ENCODE results near the gene IGFBP6. TPM values are rescaled to one million over a fixed set of nuclear protein-coding genes. Genes with fewer than 3 reads are reported as not detected.

Gene IGFBP6
- total and polyA plus RNA-seq, 2 donors (not counting 1 experiment from before 2014, with no cell fraction given): 0.30 TPM; not detected in 1

GRCh38 chr12:53090105-53090504 is 7.4 kb upstream of the IGFBP6 start:
- ATAC-seq (ENCODE audit: low read depth) (no peak), DNase-seq (no peak)
- no peak overlapping the region for H3K4me2 ChIP-seq (replicated peaks; ENCODE audit: low read depth, low read length, poor library complexity, severe bottlenecking)
- intact Hi-C loops (cut with micrococcal nuclease): no loop called here
- H3K27ac ChIP-seq (ENCODE audit: low read length in 2 of 2): no peak overlapping the region
- CTCF ChIA-PET: interaction anchor here (1.4 to 1.6 kb wide), 2 partner anchors 9 to 23 kb away, joined by 5 to 11 read pairs; no protein-coding TSS in a partner anchor
- H3K4me1 ChIP-seq (ENCODE audit: control insufficient read depth in 2 of 2, insufficient read depth in 2 of 2, low read length in 2 of 2): no peaks in the 10 kb centered on the region
- H3K4me3 ChIP-seq (ENCODE audit: control extremely low read depth in 1 of 5, extremely low read depth in 1 of 5, insufficient read depth in 1 of 5, low read depth in 2 of 5, low read length in 4 of 5): no peak overlapping the region
- H3K79me2 ChIP-seq (ENCODE audit: control insufficient read depth, insufficient read depth, low read length): no peaks in the 10 kb centered on the region
- H4K20me1 ChIP-seq (ENCODE audit: control insufficient read depth, insufficient read depth, low read length, poor library complexity, severe bottlenecking): no peaks in the 10 kb centered on the region
- POLR2A ChIA-PET: no interaction called here
- no peak overlapping the region for H3K27ac Mint-ChIP-seq
- H3K9me3 ChIP-seq (ENCODE audit: control extremely low read depth in 1 of 3, control insufficient read depth in 2 of 3, insufficient read depth in 1 of 3, low read length in 2 of 3): peaks cover 0 to 4% (median 0%) of the 10 kb centered on the region in 3 donors
- TF ChIP-seq CTCF (IDR thresholded peaks at IDR 0.05) (no peak), EZH2 (IDR thresholded peaks at IDR 0.05; ENCODE audit: borderline replicate concordance, insufficient read depth, low read depth, low read length, poor library complexity, severe bottlenecking) (no peak)
- no peaks in the 10 kb centered on the region for H3K9me3 Mint-ChIP-seq (ENCODE audit: insufficient read depth)
- H3K36me3 ChIP-seq (replicated peaks in 1 of 2; ENCODE audit: control extremely low read depth in 1 of 2, control insufficient read depth in 1 of 2, extremely low read depth in 1 of 2, insufficient read depth in 2 of 2, low read length in 1 of 2): no peaks in the 10 kb centered on the region
- peaks cover 33% of the 10 kb centered on the region for H3K27me3 Mint-ChIP-seq
- WGBS (ENCODE audit: insufficient coverage): 97% methylated on average over 5 of the region's 6 CpGs
- H2AFZ ChIP-seq (ENCODE audit: insufficient read depth, low read depth, low read length, poor library complexity, severe bottlenecking): no peak overlapping the region
- no peaks in the 10 kb centered on the region for H3K4me1 Mint-ChIP-seq
- H3K27me3 ChIP-seq (replicated peaks in 1 of 4; ENCODE audit: control extremely low read depth in 1 of 4, control insufficient read depth in 3 of 4, insufficient read depth in 4 of 4, low read length in 3 of 4): peaks cover 0 to 2% (median 0%) of the 10 kb centered on the region in 4 experiments
- H3K9ac ChIP-seq (ENCODE audit: low read length): no peak overlapping the region
- H3K4me3 Mint-ChIP-seq: no peak overlapping the region

GRCh38 chr12:53090554-53090953 is 6.9 kb upstream of the IGFBP6 start:
- no peaks in the 10 kb centered on the region for H3K79me2 ChIP-seq (ENCODE audit: control insufficient read depth, insufficient read depth, low read length)
- TF ChIP-seq EZH2 (IDR thresholded peaks at IDR 0.05; ENCODE audit: borderline replicate concordance, insufficient read depth, low read depth, low read length, poor library complexity, severe bottlenecking) (no peak), CTCF (IDR thresholded peaks at IDR 0.05) (no peak)
- H3K4me3 ChIP-seq (ENCODE audit: control extremely low read depth in 1 of 5, extremely low read depth in 1 of 5, insufficient read depth in 1 of 5, low read depth in 2 of 5, low read length in 4 of 5): no peak overlapping the region
- no CpG with 5 or more reads among the region's 2 CpGs for WGBS (ENCODE audit: insufficient coverage)
- DNase-seq (no peak), ATAC-seq (ENCODE audit: low read depth) (no peak)
- no peak overlapping the region for H2AFZ ChIP-seq (ENCODE audit: insufficient read depth, low read depth, low read length, poor library complexity, severe bottlenecking)
- no peak overlapping the region for H3K27ac Mint-ChIP-seq
- no peaks in the 10 kb centered on the region for H4K20me1 ChIP-seq (ENCODE audit: control insufficient read depth, insufficient read depth, low read length, poor library complexity, severe bottlenecking)
- H3K9ac ChIP-seq (ENCODE audit: low read length): no peak overlapping the region
- peaks cover 33% of the 10 kb centered on the region for H3K27me3 Mint-ChIP-seq
- H3K9me3 ChIP-seq (ENCODE audit: control extremely low read depth in 1 of 3, control insufficient read depth in 2 of 3, insufficient read depth in 1 of 3, low read length in 2 of 3): peaks cover 0 to 4% (median 0%) of the 10 kb centered on the region in 3 donors
- no peak overlapping the region for H3K4me3 Mint-ChIP-seq
- intact Hi-C loops (cut with micrococcal nuclease): no loop called here
- peaks cover 0 to 2% (median under 1%) of the 10 kb centered on the region in 4 experiments for H3K27me3 ChIP-seq (replicated peaks in 1 of 4; ENCODE audit: control extremely low read depth in 1 of 4, control insufficient read depth in 3 of 4, insufficient read depth in 4 of 4, low read length in 3 of 4)
- no peak overlapping the region for H3K27ac ChIP-seq (ENCODE audit: low read length in 2 of 2)
- H3K9me3 Mint-ChIP-seq (ENCODE audit: insufficient read depth): no peaks in the 10 kb centered on the region
- ChIA-PET CTCF (interaction anchor here (0.6 to 1.6 kb wide), 3 partner anchors 9 to 24 kb away, joined by 3 to 11 read pairs (median 5); no protein-coding TSS in a partner anchor), POLR2A (no interaction called here)
- H3K4me1 ChIP-seq (ENCODE audit: control insufficient read depth in 2 of 2, insufficient read depth in 2 of 2, low read length in 2 of 2): no peaks in the 10 kb centered on the region
- H3K4me2 ChIP-seq (replicated peaks; ENCODE audit: low read depth, low read length, poor library complexity, severe bottlenecking): no peak overlapping the region
- H3K36me3 ChIP-seq (replicated peaks in 1 of 2; ENCODE audit: control extremely low read depth in 1 of 2, control insufficient read depth in 1 of 2, extremely low read depth in 1 of 2, insufficient read depth in 2 of 2, low read length in 1 of 2): no peaks in the 10 kb centered on the region
- no peaks in the 10 kb centered on the region for H3K4me1 Mint-ChIP-seq

All from B cell (primary cell).